ENCODE data around the gene ERMN.

The ERMN gene

DNA sequence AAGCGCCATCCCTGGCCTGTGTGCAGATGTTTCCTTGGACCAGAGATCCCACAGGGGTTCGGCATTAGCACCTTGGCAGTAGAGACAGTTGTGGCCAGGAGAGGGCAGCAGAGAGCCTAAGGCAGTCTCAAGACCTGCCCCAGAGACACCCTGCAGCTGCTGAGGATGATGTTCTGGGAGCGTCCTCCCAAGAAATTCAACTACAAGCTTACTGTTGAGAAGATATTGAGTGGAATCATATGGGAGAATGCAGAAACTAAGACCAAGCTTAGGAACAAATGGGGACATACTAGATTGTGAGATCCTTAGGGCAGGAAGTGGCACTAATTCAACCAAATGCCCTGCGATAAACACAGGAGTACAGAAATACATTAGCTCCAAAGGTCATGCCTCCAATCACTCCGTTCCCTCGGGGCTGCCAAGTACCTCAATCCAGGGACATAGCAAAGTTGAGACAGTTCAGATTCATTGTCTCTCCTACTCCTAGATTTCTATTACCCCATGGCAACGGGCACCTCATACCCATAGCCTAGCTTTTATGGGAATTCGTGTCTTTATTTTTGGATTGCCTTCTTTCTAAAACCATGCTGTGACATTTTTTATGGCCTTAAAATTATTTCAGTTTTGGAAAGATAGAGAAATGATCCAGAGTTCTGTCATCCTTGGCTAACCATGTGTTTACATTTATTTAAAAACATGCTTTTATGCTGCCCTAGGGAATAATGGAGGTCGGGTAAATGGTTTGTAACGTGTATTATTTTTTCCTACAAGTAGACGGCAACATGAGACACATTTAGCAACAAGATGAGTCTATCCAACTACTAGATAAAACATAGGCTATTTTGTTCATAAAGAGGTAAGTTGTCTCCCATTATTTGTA lies 2.2 kb upstream of the ERMN start:
- no peak overlapping the region for H3K27ac ChIP-seq
- no peak overlapping the region for H3K4me3 ChIP-seq (ENCODE audit: low read depth in 1 of 2, low read length in 1 of 2)
- peaks cover 0 to 5% of the 10 kb centered on the region in 2 experiments for H3K4me1 ChIP-seq (ENCODE audit: control insufficient read depth in 1 of 2, insufficient read depth in 1 of 2, low read depth in 1 of 2, low read length in 1 of 2)
- no peaks in the 10 kb centered on the region for H3K9me3 ChIP-seq
- TF ChIP-seq, protein P1, sequence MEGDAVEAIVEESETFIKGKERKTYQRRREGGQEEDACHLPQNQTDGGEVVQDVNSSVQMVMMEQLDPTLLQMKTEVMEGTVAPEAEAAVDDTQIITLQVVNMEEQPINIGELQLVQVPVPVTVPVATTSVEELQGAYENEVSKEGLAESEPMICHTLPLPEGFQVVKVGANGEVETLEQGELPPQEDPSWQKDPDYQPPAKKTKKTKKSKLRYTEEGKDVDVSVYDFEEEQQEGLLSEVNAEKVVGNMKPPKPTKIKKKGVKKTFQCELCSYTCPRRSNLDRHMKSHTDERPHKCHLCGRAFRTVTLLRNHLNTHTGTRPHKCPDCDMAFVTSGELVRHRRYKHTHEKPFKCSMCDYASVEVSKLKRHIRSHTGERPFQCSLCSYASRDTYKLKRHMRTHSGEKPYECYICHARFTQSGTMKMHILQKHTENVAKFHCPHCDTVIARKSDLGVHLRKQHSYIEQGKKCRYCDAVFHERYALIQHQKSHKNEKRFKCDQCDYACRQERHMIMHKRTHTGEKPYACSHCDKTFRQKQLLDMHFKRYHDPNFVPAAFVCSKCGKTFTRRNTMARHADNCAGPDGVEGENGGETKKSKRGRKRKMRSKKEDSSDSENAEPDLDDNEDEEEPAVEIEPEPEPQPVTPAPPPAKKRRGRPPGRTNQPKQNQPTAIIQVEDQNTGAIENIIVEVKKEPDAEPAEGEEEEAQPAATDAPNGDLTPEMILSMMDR (IDR thresholded peaks at IDR 0.05) = peak; percentile 88
- no peaks in the 10 kb centered on the region for H3K36me3 ChIP-seq
- H3K27me3 ChIP-seq = no peaks in the 10 kb centered on the region

DNA sequence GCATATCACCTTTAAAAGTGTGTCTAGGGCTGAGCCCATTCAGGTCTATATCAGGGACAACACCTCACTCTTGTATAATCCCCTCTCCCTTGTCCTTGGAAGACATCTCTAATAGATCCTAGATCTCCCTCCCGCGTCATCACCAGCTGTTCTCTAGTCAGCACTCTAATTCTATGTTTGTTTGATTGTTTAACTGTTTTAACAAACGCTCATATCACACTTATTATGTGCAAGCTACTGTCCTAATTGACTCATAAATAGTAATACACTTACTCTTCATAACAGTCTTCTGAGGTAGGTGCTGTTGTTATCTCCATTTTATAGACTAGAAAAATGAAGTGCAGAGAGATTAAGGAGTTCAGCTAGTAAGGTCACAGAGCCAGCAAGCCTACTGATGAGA lies 1.6 kb upstream of the ERMN start:
- Histone ChIP-seq H3K4me3 (ENCODE audit: low read depth in 1 of 2, low read length in 1 of 2) (no peak overlapping the region), H3K27me3 (no peaks in the 10 kb centered on the region), H3K27ac (no peak overlapping the region), H3K4me1 (ENCODE audit: control insufficient read depth in 1 of 2, insufficient read depth in 1 of 2, low read depth in 1 of 2, low read length in 1 of 2) (peaks cover 0 to 6% of the 10 kb centered on the region in 2 experiments), H3K36me3 (no peaks in the 10 kb centered on the region), H3K9me3 (no peaks in the 10 kb centered on the region)
- TF ChIP-seq, protein P1 (IDR thresholded peaks at IDR 0.05) = no peak

DNA sequence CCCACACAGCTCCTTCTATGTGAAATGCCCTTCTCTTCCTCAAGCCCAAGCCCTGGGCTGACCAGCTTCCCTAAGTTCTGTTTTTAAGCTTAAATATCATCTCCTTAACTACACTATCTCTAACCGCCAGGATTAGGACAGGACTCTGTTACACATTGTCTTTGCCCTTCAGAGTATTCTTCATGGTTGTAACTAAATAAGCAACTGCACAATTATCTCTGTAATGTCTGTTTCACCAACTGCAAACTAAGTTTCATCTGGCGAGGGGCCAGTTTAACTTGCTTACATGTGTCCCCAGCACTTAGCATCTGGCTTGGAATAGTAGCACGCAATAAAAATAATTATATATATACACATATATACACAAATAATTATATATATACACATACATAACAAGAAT lies 1.1 kb upstream of the ERMN start:
- H3K4me3 ChIP-seq (ENCODE audit: low read depth in 1 of 2, low read length in 1 of 2) = no peak overlapping the region
- H3K4me1 ChIP-seq (ENCODE audit: control insufficient read depth in 1 of 2, insufficient read depth in 1 of 2, low read depth in 1 of 2, low read length in 1 of 2) = peaks cover 3 to 11% of the 10 kb centered on the region in 2 experiments
- TF ChIP-seq, protein P1 (IDR thresholded peaks at IDR 0.05) = no peak
- H3K27me3 ChIP-seq = no peaks in the 10 kb centered on the region
- H3K36me3 ChIP-seq = no peaks in the 10 kb centered on the region
- H3K27ac ChIP-seq = no peak overlapping the region
- H3K9me3 ChIP-seq = no peaks in the 10 kb centered on the region

DNA sequence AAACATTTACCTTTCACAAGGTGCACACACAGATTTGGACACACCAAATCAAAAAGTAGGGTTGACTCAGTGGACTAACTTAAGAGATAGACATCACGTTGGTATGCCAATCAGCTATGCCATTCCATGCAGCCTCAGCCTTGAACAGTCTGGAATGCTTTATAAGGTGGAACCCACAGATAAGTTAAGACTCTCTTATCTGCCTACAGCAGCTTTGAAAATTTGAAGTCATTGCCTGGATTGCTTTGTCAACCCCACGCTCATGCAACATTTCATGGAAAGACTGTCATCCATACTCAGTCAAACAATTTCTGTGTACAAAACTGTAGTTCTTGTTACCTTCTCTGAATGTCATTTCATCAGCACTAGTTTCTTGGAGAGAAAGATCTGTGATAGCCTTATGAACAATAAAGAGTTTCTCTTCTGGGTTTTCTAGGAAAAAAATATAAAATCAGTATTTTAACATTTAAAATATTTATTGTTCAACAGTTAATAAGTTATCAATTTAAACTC lies 1.2 kb downstream of the ERMN start:
- TF ChIP-seq, protein P1 (IDR thresholded peaks at IDR 0.05) = no peak
- Histone ChIP-seq H3K27me3 (no peaks in the 10 kb centered on the region), H3K9me3 (no peaks in the 10 kb centered on the region), H3K36me3 (no peaks in the 10 kb centered on the region), H3K27ac (no peak overlapping the region), H3K4me1 (ENCODE audit: control insufficient read depth in 1 of 2, insufficient read depth in 1 of 2, low read depth in 1 of 2, low read length in 1 of 2) (peaks cover 9 to 24% of the 10 kb centered on the region in 2 experiments), H3K4me3 (ENCODE audit: low read depth in 1 of 2, low read length in 1 of 2) (no peak overlapping the region)

DNA sequence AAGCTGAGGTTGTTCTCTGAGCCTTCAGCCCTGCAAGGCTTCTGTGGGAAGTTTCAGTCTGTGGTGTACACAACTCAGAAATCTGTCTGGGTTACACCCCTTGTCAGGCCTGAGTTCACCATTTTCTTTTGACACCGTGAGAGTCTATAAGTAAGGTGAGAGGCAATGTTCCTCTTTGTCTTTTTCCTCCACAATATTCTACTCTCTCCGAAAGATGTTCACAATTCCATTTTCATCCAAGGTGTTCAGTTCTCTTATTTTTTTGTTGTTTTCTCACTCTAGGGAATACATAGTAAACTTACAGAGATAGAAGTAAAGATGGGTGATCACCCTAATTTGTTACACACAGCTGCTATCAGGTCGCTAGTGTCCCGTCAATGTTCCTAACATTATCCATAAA lies 3.2 kb downstream of the ERMN start:
- H3K36me3 ChIP-seq = no peaks in the 10 kb centered on the region
- no peak overlapping the region for H3K27ac ChIP-seq
- no peaks in the 10 kb centered on the region for H3K27me3 ChIP-seq
- no peaks in the 10 kb centered on the region for H3K9me3 ChIP-seq
- H3K4me1 ChIP-seq (ENCODE audit: control insufficient read depth in 1 of 2, insufficient read depth in 1 of 2, low read depth in 1 of 2, low read length in 1 of 2) = peaks cover 9 to 20% of the 10 kb centered on the region in 2 experiments
- no peak overlapping the region for H3K4me3 ChIP-seq (ENCODE audit: low read depth in 1 of 2, low read length in 1 of 2)
- TF ChIP-seq, protein P1 (IDR thresholded peaks at IDR 0.05) = no peak

Data from neutrophil (primary cell).